GM12872 (cell line): Measurements from ENCODE around the gene STRN3.

Experiments
- TF ChIP-seq, protein P1 (sequence below): IDR thresholded peaks from 3 replicates; pipeline ENCODE4 v1.5.1; 2011; ENCODE audit warnings: low read depth, mild to moderate bottlenecking, low read length, moderate library complexity; ENCODE audit not compliant: insufficient read depth

The STRN3 gene

GRCh38 chr14:30966415-30967363, 59.5 kb downstream of the STRN3 start:
- TF ChIP-seq, protein P1, sequence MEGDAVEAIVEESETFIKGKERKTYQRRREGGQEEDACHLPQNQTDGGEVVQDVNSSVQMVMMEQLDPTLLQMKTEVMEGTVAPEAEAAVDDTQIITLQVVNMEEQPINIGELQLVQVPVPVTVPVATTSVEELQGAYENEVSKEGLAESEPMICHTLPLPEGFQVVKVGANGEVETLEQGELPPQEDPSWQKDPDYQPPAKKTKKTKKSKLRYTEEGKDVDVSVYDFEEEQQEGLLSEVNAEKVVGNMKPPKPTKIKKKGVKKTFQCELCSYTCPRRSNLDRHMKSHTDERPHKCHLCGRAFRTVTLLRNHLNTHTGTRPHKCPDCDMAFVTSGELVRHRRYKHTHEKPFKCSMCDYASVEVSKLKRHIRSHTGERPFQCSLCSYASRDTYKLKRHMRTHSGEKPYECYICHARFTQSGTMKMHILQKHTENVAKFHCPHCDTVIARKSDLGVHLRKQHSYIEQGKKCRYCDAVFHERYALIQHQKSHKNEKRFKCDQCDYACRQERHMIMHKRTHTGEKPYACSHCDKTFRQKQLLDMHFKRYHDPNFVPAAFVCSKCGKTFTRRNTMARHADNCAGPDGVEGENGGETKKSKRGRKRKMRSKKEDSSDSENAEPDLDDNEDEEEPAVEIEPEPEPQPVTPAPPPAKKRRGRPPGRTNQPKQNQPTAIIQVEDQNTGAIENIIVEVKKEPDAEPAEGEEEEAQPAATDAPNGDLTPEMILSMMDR: no peak

GRCh38 chr14:30961330-30961729, 64.8 kb downstream of the STRN3 start:
- TF ChIP-seq, protein P1: no peak

DNA sequence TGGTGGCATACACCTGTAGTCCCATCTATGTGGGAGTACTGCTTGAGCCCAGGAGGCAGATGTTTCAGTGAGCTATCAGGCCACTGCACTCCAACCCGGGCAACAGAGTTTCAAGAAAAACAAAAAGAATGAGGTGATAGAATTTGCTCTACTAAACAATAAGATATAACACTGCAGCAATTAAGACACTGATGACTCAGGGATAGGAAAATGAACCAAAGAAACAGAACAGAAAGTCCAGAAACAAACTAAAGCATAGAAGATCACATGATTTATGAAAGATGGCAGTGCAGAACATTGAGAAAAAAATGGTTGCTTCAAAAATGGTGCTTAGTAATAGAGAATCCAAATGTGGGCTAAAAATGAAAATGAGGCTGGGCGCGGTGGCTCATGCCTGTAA, 66.0 kb downstream of the STRN3 start:
- TF ChIP-seq, protein P1: no peak

GRCh38 chr14:30958555-30959407, 67.4 kb downstream of the STRN3 start:
- TF ChIP-seq, protein P1: no peak

GRCh38 chr14:30957813-30958370, 68.3 kb downstream of the STRN3 start:
- TF ChIP-seq, protein P1: no peak

- TF ChIP-seq, protein P1: no peak
Measured at GRCh38 chr14:30949651-30950050, 76.5 kb downstream of the STRN3 start.

DNA sequence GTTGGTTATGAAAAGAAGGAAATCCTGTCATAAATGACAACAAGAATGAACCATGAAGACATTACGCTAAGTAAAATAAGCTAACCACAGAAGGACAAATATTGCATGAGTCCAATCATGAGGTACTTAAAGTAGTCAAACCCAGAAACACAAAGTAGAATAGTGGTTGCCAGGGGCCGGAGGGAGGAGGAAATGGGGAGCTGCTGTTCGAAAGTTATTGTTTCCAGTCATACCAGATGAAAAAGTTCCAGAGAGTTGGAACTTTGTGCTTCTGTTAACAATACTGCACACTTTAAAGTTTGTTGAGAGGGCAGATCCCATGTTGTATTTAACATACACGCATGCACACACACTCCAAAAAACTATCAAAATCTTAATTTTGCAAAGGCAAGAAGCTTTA, 82.5 kb downstream of the STRN3 start:
- TF ChIP-seq, protein P1: no peak
